Measurements from ENCODE around the gene PPP4C.

GRCh38 chr16:30132591-30132990 lies 56.8 kb downstream of the PPP4C start:
- TF ChIP-seq CTCF (IDR thresholded peaks at IDR 0.05) = no peak
- TF ChIP-seq POLR2AphosphoS5 (IDR thresholded peaks at IDR 0.05) = no peak

Data from gastroesophageal sphincter (tissue), 3 donors.